ENCODE measurements around the gene SLC7A1. TPM values are rescaled to one million over a fixed set of nuclear protein-coding genes. Genes with fewer than 3 reads are reported as not detected.
A peak's percentile ranks its signal among the peaks of the same experiment; 100 is the strongest.

Gene SLC7A1
- total RNA-seq, 1 donor from 2014 or later = 42.4 TPM

DNA sequence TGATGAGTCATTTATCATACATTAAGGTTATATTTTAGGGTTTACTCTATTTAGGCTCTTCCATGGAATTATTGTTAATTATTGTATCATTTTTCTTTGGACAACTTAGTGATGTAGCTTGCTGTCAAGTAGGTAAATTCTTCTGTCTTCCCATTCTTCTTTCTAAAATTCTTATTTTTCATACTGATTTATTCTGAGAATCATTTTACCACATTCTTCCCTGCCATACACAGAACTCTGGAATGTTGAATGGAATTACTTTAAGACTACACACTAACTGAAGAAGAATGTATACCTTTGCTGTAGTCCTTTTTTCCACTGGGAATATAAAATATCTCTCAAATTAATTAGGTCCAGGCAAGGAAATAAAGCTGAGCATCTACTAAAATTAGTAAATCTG lies 24.5 kb upstream of the SLC7A1 start:
- TF ChIP-seq, protein P1, sequence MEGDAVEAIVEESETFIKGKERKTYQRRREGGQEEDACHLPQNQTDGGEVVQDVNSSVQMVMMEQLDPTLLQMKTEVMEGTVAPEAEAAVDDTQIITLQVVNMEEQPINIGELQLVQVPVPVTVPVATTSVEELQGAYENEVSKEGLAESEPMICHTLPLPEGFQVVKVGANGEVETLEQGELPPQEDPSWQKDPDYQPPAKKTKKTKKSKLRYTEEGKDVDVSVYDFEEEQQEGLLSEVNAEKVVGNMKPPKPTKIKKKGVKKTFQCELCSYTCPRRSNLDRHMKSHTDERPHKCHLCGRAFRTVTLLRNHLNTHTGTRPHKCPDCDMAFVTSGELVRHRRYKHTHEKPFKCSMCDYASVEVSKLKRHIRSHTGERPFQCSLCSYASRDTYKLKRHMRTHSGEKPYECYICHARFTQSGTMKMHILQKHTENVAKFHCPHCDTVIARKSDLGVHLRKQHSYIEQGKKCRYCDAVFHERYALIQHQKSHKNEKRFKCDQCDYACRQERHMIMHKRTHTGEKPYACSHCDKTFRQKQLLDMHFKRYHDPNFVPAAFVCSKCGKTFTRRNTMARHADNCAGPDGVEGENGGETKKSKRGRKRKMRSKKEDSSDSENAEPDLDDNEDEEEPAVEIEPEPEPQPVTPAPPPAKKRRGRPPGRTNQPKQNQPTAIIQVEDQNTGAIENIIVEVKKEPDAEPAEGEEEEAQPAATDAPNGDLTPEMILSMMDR (IDR thresholded peaks at IDR 0.05; ENCODE audit: insufficient read depth, low read length, severe bottlenecking) = no peak
- FAIRE-seq (no peak), DNase-seq (ENCODE audit: low read depth) (peak; percentile 8)
- Histone ChIP-seq H3K27me3 (ENCODE audit: control insufficient read depth, insufficient read depth, low read length) (no peaks in the 10 kb centered on the region), H3K36me3 (ENCODE audit: control insufficient read depth, insufficient read depth, low read length) (no peaks in the 10 kb centered on the region), H3K4me3 (ENCODE audit: low read depth, low read length) (no peak overlapping the region)

DNA sequence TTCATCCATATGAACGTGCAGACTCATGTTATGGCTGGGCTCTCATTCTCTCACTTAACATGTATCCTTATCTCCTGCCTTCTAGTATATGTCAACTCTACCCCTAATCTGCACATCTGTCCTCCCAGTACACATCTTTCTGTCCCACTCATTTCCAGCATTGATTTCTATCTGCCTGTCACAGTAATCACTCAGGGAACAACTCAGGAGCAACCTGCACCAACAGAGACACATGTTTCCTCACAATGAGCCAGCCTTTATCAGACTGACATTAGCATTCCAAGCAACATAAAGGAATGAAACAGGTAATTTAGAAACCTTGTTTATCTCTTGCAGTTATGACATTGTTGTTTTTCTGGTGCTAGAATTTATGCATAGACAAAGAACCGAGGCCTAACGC lies 17.6 kb upstream of the SLC7A1 start:
- FAIRE-seq (no peak), DNase-seq (ENCODE audit: low read depth) (no peak)
- no peaks in the 10 kb centered on the region for H3K27me3 ChIP-seq (ENCODE audit: control insufficient read depth, insufficient read depth, low read length)
- TF ChIP-seq, protein P1 (IDR thresholded peaks at IDR 0.05; ENCODE audit: insufficient read depth, low read length, severe bottlenecking) = no peak
- no peaks in the 10 kb centered on the region for H3K36me3 ChIP-seq (ENCODE audit: control insufficient read depth, insufficient read depth, low read length)
- no peak overlapping the region for H3K4me3 ChIP-seq (ENCODE audit: low read depth, low read length)

DNA sequence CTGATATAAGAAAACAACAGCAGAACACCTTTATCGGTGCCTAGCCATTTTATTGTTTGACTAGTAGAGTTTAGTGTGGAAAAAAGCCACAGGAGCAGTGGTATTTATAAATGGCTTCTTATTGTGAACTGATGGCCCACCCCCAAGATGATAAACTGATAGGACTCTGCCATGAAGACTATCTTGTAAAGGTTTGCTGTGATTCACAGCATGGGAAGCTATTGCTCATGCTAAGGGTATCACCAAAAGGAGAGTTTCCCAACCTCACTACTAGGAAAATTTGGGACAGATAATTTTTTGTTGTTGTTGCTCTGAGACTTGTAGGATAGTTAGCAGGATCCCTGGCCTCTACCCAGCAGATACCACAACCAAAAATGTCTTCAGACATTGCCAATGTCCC lies 12.0 kb upstream of the SLC7A1 start:
- no peaks in the 10 kb centered on the region for H3K36me3 ChIP-seq (ENCODE audit: control insufficient read depth, insufficient read depth, low read length)
- H3K27me3 ChIP-seq (ENCODE audit: control insufficient read depth, insufficient read depth, low read length) = peaks cover 4% of the 10 kb centered on the region
- DNase-seq (ENCODE audit: low read depth) (no peak), FAIRE-seq (no peak)
- TF ChIP-seq, protein P1 (IDR thresholded peaks at IDR 0.05; ENCODE audit: insufficient read depth, low read length, severe bottlenecking) = no peak
- no peak overlapping the region for H3K4me3 ChIP-seq (ENCODE audit: low read depth, low read length)

DNA sequence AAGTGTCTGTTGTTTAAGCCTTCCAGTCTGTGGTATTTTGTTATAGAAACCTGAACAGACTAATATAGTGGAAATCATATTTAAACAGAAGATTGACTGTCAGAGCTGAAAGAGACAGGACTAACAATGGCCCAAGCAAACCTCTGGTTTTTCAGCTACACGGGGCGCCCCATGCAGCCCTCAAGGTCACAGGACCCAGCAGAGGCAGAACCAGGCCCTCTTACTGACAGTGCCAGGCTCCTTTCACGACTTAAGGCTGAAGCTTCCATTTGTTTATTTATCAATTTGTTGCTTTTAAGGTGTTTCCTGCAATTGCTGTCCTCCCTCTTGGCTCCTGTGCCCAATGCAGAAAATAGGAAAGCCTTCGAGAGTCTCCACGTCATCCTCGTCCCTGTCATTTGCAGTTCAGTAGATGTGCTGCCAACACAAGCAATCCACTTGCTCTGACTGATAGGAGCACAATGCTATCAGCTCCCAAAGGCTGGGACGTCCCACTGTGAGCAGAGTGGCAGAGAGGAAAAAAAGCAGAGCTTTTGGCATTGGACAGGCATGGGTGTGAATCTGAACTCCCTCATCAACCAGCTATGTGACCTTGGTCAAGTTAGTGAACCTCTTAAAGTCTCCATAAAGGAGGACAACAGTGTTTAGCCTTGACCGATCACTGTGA lies 10.5 kb upstream of the SLC7A1 start:
- no peaks in the 10 kb centered on the region for H3K36me3 ChIP-seq (ENCODE audit: control insufficient read depth, insufficient read depth, low read length)
- TF ChIP-seq, protein P1 (IDR thresholded peaks at IDR 0.05; ENCODE audit: insufficient read depth, low read length, severe bottlenecking) = no peak
- no peak for FAIRE-seq
- no peak overlapping the region for H3K4me3 ChIP-seq (ENCODE audit: low read depth, low read length)
- H3K27me3 ChIP-seq (ENCODE audit: control insufficient read depth, insufficient read depth, low read length) = peaks cover 4% of the 10 kb centered on the region
- no peak for DNase-seq (ENCODE audit: low read depth)

DNA sequence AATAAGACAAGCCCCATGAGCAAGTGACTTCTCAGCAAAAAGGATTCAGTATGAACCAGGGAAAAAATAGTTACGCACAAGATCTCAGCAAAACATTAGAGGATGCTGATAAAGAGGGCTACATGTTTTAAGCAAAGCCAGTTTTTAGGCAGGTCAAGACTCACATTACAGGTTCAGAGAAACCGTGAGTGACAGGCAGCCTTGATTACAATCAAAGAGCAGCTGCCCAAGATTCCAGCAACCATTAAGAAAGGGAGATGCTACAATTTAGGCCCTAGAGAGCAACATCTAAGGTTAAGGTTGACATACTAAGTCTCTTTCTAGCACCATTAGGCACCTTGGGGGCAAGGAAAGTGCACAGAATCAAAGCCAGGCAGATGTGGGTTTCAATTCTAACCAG lies 2.8 kb upstream of the SLC7A1 start:
- peaks cover 2% of the 10 kb centered on the region for H3K27me3 ChIP-seq (ENCODE audit: control insufficient read depth, insufficient read depth, low read length)
- no peak overlapping the region for H3K4me3 ChIP-seq (ENCODE audit: low read depth, low read length)
- H3K36me3 ChIP-seq (ENCODE audit: control insufficient read depth, insufficient read depth, low read length) = no peaks in the 10 kb centered on the region
- FAIRE-seq = no peak
- TF ChIP-seq, protein P1 (IDR thresholded peaks at IDR 0.05; ENCODE audit: insufficient read depth, low read length, severe bottlenecking) = no peak
- no peak for DNase-seq (ENCODE audit: low read depth)

DNA sequence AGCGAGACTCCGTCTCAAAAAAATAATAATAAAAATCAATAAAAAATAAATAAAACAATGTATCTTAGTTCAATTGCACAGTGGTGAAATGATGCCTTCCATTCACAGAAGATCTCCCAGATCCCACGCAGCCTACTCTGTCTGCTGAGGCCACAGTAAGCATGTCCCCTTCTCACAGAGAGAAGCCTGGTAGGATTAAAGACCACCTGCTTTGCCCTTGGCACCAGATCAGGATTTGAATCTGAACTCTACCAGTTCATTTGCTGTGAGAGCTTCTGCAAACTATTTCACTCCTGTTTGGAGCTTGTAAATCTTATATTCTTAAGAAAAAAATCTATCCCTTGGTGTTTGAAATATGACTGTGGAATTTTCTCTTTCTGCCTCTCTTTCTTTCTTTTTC lies 2.2 kb upstream of the SLC7A1 start:
- DNase-seq (ENCODE audit: low read depth) = no peak
- H3K27me3 ChIP-seq (ENCODE audit: control insufficient read depth, insufficient read depth, low read length) = peaks cover under 1% of the 10 kb centered on the region
- H3K36me3 ChIP-seq (ENCODE audit: control insufficient read depth, insufficient read depth, low read length) = peaks cover 3% of the 10 kb centered on the region
- TF ChIP-seq, protein P1 (IDR thresholded peaks at IDR 0.05; ENCODE audit: insufficient read depth, low read length, severe bottlenecking) = no peak
- no peak for FAIRE-seq
- no peak overlapping the region for H3K4me3 ChIP-seq (ENCODE audit: low read depth, low read length)
